H9 (cell line): ENCODE results near the gene FUT9. TPM values are rescaled to one million over a fixed set of nuclear protein-coding genes. Genes with fewer than 3 reads are reported as not detected.

ENCODE experiments used
- DNase-seq: peaks from one replicate; pipeline ENCODE4 v3.0.0-alpha.2; 2017
- H2AFZ ChIP-seq: one replicate; pipeline ENCODE4 v1.6.1; 2013; ENCODE audit warnings: mild to moderate bottlenecking, low read length, control low read depth, moderate library complexity
- H2AK5ac ChIP-seq: 2 replicates; pipeline ENCODE4 v1.6.1; 2013; ENCODE audit warnings: low read length, control low read depth, mixed read lengths; ENCODE audit not compliant: insufficient read length
- H2BK120ac ChIP-seq: one replicate; pipeline ENCODE4 v1.6.1; 2013; ENCODE audit warnings: low read depth, mild to moderate bottlenecking, low read length, control low read depth, inconsistent platforms; ENCODE audit not compliant: poor library complexity, severe bottlenecking
- H2BK12ac ChIP-seq: 2 replicates; pipeline ENCODE4 v1.6.1; 2013; ENCODE audit warnings: low read length, control low read depth, mixed read lengths, low read depth; ENCODE audit not compliant: insufficient read length
- H2BK15ac ChIP-seq: 2 replicates; pipeline ENCODE4 v1.6.1; 2013; ENCODE audit warnings: low read depth, low read length, control low read depth
- H2BK20ac ChIP-seq: one replicate; pipeline ENCODE4 v1.6.1; 2013; ENCODE audit warnings: low read depth, mild to moderate bottlenecking, low read length, control low read depth, inconsistent platforms; ENCODE audit not compliant: poor library complexity, severe bottlenecking
- H2BK5ac ChIP-seq: 2 replicates; pipeline ENCODE4 v1.6.1; 2013; ENCODE audit warnings: low read length, control low read depth, mixed read lengths; ENCODE audit not compliant: insufficient read length
- H3K14ac ChIP-seq: 2 replicates; pipeline ENCODE4 v1.6.1; 2013; ENCODE audit warnings: low read length, control low read depth; ENCODE audit not compliant: insufficient read depth
- H3K18ac ChIP-seq: 2 replicates; pipeline ENCODE4 v1.6.1; 2013; ENCODE audit warnings: low read depth, mild to moderate bottlenecking, mixed read lengths, low read length, control low read depth; ENCODE audit not compliant: insufficient read length
- H3K23ac ChIP-seq: 2 replicates; pipeline ENCODE4 v1.6.1; 2013; ENCODE audit warnings: low read length, control low read depth, mixed read lengths, low read depth; ENCODE audit not compliant: insufficient read length
- H3K23me2 ChIP-seq: 2 replicates; pipeline ENCODE4 v1.6.1; 2013; ENCODE audit warnings: low read depth, mild to moderate bottlenecking, mixed read lengths, low read length, control low read depth; ENCODE audit not compliant: insufficient read length, poor library complexity, severe bottlenecking
- H3K27ac ChIP-seq: 2 replicates; pipeline ENCODE4 v1.5.1; 2013; ENCODE audit warnings: low read length, control low read depth, mixed read lengths, low read depth; ENCODE audit not compliant: insufficient read length
- H3K27me3 ChIP-seq: 2 replicates; pipeline ENCODE4 v1.6.1; 2013; ENCODE audit warnings: low read length, control low read depth, inconsistent platforms; ENCODE audit not compliant: insufficient read depth
- H3K4ac ChIP-seq: 2 replicates; pipeline ENCODE4 v1.6.1; 2013; ENCODE audit warnings: low read depth, mild to moderate bottlenecking, control low read depth, inconsistent platforms, low read length, moderate library complexity
- H3K4me1 ChIP-seq: 2 replicates; pipeline ENCODE4 v1.6.1; 2013; ENCODE audit warnings: low read length, control low read depth, inconsistent platforms; ENCODE audit not compliant: insufficient read depth
- H3K4me2 ChIP-seq: 2 replicates; pipeline ENCODE4 v1.6.1; 2013; ENCODE audit warnings: low read length, control low read depth, mixed read lengths; ENCODE audit not compliant: insufficient read length, insufficient read depth
- H3K56ac ChIP-seq: 2 replicates; pipeline ENCODE4 v1.6.1; 2013; ENCODE audit warnings: low read depth, mild to moderate bottlenecking, mixed read lengths, low read length, control low read depth; ENCODE audit not compliant: insufficient read length
- H3K79me1 ChIP-seq: 2 replicates; pipeline ENCODE4 v1.6.1; 2013; ENCODE audit warnings: low read depth, mild to moderate bottlenecking, moderate library complexity, low read length, control low read depth, inconsistent platforms; ENCODE audit not compliant: insufficient read depth, poor library complexity, severe bottlenecking
- H3K79me2 ChIP-seq: 2 replicates; pipeline ENCODE4 v1.6.1; 2013; ENCODE audit warnings: low read length, control low read depth, inconsistent platforms; ENCODE audit not compliant: insufficient read depth
- H3K9ac ChIP-seq: 2 replicates; pipeline ENCODE4 v1.6.1; 2013; ENCODE audit warnings: low read length, control low read depth, mixed read lengths; ENCODE audit not compliant: insufficient read length; ENCODE audit errors: extremely low read depth
- H3K9me3 ChIP-seq: one replicate; pipeline ENCODE4 v1.6.1; 2013; ENCODE audit warnings: low read depth, low read length, inconsistent platforms; ENCODE audit not compliant: control insufficient read depth
- H3T11ph ChIP-seq: one replicate; pipeline ENCODE4 v1.6.1; 2013; ENCODE audit warnings: mild to moderate bottlenecking, low read length, control low read depth, inconsistent platforms
- H4K20me1 ChIP-seq: one replicate; pipeline ENCODE4 v1.6.1; 2013; ENCODE audit not compliant: control insufficient read depth, insufficient read length, insufficient read depth
- H4K5ac ChIP-seq: 2 replicates; pipeline ENCODE4 v1.6.1; 2013; ENCODE audit warnings: low read depth, mild to moderate bottlenecking, mixed read lengths, low read length, control low read depth; ENCODE audit not compliant: insufficient read length
- H4K8ac ChIP-seq: replicated peaks from 2 replicates; pipeline ENCODE4 v1.6.1; 2013; ENCODE audit warnings: low read length, control low read depth, mixed read lengths, low read depth; ENCODE audit not compliant: insufficient read length
- H4K91ac ChIP-seq: 2 replicates; pipeline ENCODE4 v1.6.1; 2013; ENCODE audit warnings: low read depth, mild to moderate bottlenecking, moderate library complexity, mixed read lengths, low read length, control low read depth; ENCODE audit not compliant: insufficient read length
- H3K27ac Mint-ChIP-seq, 3 experiments: 2 replicates in 2 of 3; 3 replicates in 1 of 3; pipeline ENCODE4 v1.8.0; 2020 to 2021; ENCODE audit warnings: mixed read lengths in 3 of 3, mild to moderate bottlenecking in 1 of 3, moderate library complexity in 1 of 3
- H3K27me3 Mint-ChIP-seq: 2 replicates; pipeline ENCODE4 v1.8.0; 2021; ENCODE audit warnings: low read depth, mild to moderate bottlenecking, moderate library complexity, mixed read lengths
- H3K36me3 Mint-ChIP-seq, 3 experiments: 2 replicates in 2 of 3; 3 replicates in 1 of 3; pipeline ENCODE4 v1.8.0; 2020 to 2021; ENCODE audit warnings: low read depth in 3 of 3, mixed read lengths in 3 of 3; ENCODE audit not compliant: insufficient read depth in 1 of 3
- H3K4me1 Mint-ChIP-seq, 2 experiments: 2 replicates each; pipeline ENCODE4 v1.8.0; 2020; ENCODE audit warnings: mixed read lengths in 2 of 2
- H3K4me3 Mint-ChIP-seq, 2 experiments: 2 replicates in 1 of 2; 3 replicates in 1 of 2; pipeline ENCODE4 v1.8.0; 2020 to 2021; ENCODE audit warnings: mild to moderate bottlenecking in 2 of 2, mixed read lengths in 2 of 2, moderate library complexity in 1 of 2
- H3K9me3 Mint-ChIP-seq, 2 experiments: 2 replicates in 1 of 2; 3 replicates in 1 of 2; pipeline ENCODE4 v1.8.0; 2020; ENCODE audit warnings: mild to moderate bottlenecking in 2 of 2, mixed read lengths in 2 of 2, moderate library complexity in 1 of 2
- WGBS: extraction: QIAGEN DNeasy Blood & Tissue Kit; methylation state at CpG from one replicate; pipeline ENCODE4 v1.1.7; 2013; ENCODE audit warnings: missing lambda C conversion rate, low lambda C conversion rate, mixed read lengths; ENCODE audit not compliant: insufficient read length; ENCODE audit errors: extremely low coverage; 5-methylcytosine and 5-hydroxymethylcytosine counted together
- total RNA-seq: library from RNA; stranded (reverse); gene quantifications from 2 replicates; pipeline ENCODE4 v1.2.1, GENCODE V29; 2021
- TF ChIP-seq, protein P1 (sequence below): fragments of 200-600 bp; sonication (generic); conservative IDR thresholded peaks from 3 replicates; pipeline ENCODE4 v1.8.0; 2021; ENCODE audit warnings: antibody characterized with exemption, mild to moderate bottlenecking

Gene FUT9
- total RNA-seq, 1 experiment from 2014 or later = 1.6 TPM

DNA sequence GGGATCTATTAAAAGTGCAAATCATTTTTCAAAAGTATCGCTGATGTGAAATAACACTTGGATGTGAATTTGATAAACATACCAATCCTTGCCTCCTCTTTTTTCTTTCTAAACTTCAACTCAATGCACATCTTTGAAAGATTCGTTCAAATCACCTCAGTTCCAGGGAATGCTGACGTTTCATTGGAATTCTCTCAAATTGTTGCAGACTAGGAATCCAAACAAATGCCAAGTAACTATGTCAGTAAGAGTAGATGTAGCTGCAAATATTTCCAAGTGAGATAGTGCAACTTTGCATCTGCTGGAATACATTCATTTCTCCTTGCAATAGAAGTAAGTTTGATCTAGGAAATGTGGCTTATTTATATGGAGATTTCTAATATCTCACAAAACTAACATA, 220.7 kb downstream of the FUT9 start:
- TF ChIP-seq, protein P1, sequence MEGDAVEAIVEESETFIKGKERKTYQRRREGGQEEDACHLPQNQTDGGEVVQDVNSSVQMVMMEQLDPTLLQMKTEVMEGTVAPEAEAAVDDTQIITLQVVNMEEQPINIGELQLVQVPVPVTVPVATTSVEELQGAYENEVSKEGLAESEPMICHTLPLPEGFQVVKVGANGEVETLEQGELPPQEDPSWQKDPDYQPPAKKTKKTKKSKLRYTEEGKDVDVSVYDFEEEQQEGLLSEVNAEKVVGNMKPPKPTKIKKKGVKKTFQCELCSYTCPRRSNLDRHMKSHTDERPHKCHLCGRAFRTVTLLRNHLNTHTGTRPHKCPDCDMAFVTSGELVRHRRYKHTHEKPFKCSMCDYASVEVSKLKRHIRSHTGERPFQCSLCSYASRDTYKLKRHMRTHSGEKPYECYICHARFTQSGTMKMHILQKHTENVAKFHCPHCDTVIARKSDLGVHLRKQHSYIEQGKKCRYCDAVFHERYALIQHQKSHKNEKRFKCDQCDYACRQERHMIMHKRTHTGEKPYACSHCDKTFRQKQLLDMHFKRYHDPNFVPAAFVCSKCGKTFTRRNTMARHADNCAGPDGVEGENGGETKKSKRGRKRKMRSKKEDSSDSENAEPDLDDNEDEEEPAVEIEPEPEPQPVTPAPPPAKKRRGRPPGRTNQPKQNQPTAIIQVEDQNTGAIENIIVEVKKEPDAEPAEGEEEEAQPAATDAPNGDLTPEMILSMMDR = no peak
- Mint-ChIP-seq H3K36me3 (no peaks in the 10 kb centered on the region), H3K27ac (no peak overlapping the region; a peak in 3 of 7 replicates)

More for the DNA sequence above, 220.7 kb downstream of the FUT9 start:
- Histone ChIP-seq H3K14ac (no peak overlapping the region), H2BK12ac (no peak overlapping the region), H2BK5ac (no peak overlapping the region), H3K4me1 (peaks cover 3% of the 10 kb centered on the region; the same call in 1 of the 2 replicates), H4K8ac (no peak overlapping the region), H3K9ac (no peak overlapping the region), H4K5ac (no peak overlapping the region), H4K91ac (no peak overlapping the region), H3K9me3 (no peaks in the 10 kb centered on the region), H2BK120ac (no peak overlapping the region), H2AFZ (no peak overlapping the region), H2AK5ac (no peak overlapping the region), H3K79me1 (no peaks in the 10 kb centered on the region), H2BK15ac (no peak overlapping the region), H3K4ac (no peak overlapping the region), H4K20me1 (no peaks in the 10 kb centered on the region), H3T11ph (no peak overlapping the region), H3K18ac (no peak overlapping the region), H3K23me2 (no peaks in the 10 kb centered on the region), H3K79me2 (no peaks in the 10 kb centered on the region), H3K23ac (no peak overlapping the region), H3K27ac (no peak overlapping the region), H3K56ac (no peak overlapping the region), H3K4me2 (no peak overlapping the region), H2BK20ac (no peak overlapping the region), H3K27me3 (no peaks in the 10 kb centered on the region)
- Mint-ChIP-seq H3K9me3 (no peaks in the 10 kb centered on the region), H3K27me3 (no peaks in the 10 kb centered on the region), H3K4me1 (peaks cover 9% of the 10 kb centered on the region in 2 experiments), H3K4me3 (no peak overlapping the region)
- no peak for DNase-seq
- no CpG with 5 or more reads among the region's 3 CpGs for WGBS
